ENCODE measurements around the gene HEATR3.

The HEATR3 gene

GRCh38 chr16:50065624-50066481 is at the start of gene HEATR3:
HEATR3 (plus strand) TSS chr16:50065970; CDS start chr16:50066132, 162 bp downstream.
- DNase-seq, result peak; percentile 96 to 97

- no peak for DNase-seq
Observed at GRCh38 chr16:50017553-50017952, 48.2 kb upstream of the HEATR3 start.

DNA sequence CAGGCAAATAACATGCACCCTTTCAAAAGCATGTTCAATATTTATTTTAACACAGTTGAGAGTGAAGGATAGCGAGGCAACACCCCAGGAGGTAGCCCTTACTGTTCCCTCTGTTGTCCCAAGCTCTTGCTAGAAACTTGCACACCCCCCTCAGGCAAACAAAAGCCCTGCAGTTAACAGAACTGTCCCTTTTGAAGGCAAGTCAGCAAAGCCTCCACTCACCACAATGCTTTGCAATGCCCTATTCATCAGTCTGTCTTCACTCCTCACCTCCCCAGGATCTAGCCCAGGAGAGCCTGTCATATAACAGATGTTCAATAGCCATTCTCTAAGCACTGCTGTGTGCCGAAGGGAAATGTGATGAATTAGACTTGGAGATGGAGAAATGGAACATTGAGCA is 44.2 kb upstream of the HEATR3 start:
- no peak for DNase-seq

DNA sequence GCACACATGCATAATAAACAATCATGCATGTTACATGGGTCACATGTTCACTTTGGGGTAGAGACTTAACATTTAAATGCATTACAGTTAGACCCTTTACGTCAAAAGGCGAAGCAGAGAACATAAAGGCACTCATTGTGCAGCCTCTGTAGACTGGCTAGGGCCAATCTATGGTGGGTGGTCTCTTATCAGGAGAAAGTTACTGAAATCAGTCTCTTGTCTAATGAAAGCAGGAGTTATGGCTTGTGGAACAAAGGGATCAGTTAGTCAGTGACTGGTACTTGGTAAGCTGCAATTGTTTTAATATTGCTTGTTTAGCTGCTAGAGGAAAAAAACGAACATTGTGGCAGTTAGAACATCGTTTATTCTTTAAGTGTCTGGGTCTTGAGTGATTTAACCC is 42.1 kb upstream of the HEATR3 start:
- DNase-seq, result no peak

DNA sequence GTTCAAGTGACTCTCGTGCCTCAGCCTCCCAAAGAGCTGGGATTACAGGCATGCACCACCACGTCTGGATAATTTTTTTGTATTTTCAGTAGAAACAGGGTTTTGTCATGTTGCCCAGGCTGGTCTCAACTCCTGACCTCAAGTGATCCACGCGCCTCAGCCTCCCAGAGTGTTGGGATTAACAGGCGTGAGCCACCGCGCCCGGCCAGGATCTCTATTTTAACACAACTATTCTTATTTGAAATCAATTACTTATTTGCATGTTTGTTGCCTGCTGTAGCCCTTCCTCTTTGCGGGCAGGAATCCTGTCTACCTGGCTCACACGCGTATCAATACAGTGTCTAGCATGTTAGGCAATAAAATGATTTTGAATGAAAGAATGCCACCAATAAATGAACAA is 41.6 kb upstream of the HEATR3 start:
- no peak for DNase-seq

- DNase-seq, result peak; percentile 86 to 88
Observed at GRCh38 chr16:50024684-50025536, 40.9 kb upstream of the HEATR3 start, which contains the start of gene CNEP1R1. CNEP1R1 (plus strand) TSS chr16:50025225; CDS start chr16:50025316, 91 bp downstream.

- peak in 1 of 2 donors; percentile 17 for DNase-seq
Observed at GRCh38 chr16:50025537-50025931, 40.2 kb upstream of the HEATR3 start.

DNA sequence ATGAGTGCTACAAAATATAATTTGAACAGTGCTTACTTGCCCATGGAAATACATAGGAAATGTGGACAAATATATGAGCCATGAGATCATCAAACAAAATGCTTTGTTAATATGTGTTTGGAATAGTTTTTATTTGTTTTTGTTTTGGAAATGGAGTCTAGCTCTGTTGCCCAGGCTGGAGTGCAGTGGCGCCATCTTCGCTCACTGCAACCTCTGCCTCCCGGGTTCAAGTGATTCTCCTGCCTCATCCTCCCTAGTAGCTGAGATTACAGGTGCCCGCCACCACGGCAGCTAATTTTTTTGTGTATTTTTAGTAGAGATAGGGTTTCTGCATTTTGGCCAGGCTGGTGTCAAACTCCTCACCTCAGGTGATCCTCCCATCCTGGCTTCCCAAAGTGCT is 37.9 kb upstream of the HEATR3 start:
- DNase-seq, result no peak

DNA sequence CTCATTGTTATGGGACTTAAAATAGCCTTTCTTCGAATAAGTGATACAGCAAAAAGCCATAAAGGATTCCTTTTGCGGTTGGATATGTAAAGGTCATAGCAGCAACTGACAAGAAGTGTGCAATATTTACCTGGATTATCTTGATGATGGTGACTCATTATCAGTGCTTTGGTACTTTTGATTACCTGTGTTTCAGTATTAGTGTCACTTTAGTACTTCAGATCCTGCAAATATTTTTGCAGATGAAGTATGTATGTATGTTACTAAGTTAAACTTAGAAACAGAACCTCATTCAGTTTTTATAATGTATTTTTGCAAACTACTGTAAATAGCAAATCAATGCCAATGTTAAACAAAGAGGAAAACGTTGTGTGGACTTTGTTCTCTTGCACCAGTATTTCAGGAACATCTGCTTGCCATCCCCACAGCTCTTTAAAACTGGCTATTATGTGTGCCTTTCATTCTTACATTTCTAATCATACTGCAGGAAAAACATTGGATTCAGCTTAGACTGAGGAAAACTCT is 30.2 kb upstream of the HEATR3 start:
- no peak for DNase-seq

- no peak for DNase-seq
Observed at GRCh38 chr16:50036426-50036825, 29.3 kb upstream of the HEATR3 start.

DNA sequence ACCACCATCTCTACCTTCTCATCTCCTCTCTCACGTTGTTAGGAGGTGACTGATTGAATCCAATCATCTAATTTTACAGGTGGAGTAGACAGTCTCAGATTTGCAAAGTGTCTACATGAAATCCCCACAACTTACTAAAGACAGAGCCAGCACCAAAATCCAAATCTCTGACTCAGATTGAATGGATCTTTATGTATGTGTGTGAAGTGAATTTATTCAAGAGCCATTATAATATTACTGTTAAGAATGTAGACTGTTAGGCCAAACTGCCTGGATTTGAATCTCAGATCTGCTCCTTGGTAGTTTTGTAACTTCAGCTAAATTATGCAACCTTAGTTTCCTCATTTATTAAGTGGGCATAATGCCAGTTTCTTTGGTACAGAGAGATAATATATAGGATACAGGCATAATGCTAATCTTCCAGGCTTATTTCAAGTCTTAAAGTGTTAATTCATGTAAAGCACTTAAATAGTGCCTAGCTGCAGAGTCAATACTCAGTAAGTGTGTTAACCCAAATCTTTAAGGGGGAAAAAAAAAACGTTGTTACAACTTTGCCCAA is 28.0 kb upstream of the HEATR3 start:
- no peak for DNase-seq

DNA sequence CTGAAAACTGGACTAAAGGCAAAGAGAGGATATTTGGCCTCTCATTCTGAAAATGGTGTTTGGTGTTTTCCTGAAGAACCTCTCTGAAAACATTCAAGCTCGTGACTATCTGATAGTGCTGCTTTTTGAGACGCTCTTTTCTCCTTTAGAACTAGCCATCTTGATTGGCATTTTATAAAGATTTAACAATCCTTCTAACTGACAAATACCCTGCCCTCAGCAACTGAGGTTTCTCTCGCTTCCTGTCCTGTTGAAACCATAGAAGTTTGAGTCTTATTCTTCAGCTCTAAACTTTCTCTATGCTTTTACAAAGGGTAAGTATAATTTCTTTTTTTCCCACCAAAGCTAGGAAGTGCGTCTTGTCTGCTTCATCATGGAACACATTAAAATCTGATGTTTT is 27.5 kb upstream of the HEATR3 start:
- no peak for DNase-seq

DNA sequence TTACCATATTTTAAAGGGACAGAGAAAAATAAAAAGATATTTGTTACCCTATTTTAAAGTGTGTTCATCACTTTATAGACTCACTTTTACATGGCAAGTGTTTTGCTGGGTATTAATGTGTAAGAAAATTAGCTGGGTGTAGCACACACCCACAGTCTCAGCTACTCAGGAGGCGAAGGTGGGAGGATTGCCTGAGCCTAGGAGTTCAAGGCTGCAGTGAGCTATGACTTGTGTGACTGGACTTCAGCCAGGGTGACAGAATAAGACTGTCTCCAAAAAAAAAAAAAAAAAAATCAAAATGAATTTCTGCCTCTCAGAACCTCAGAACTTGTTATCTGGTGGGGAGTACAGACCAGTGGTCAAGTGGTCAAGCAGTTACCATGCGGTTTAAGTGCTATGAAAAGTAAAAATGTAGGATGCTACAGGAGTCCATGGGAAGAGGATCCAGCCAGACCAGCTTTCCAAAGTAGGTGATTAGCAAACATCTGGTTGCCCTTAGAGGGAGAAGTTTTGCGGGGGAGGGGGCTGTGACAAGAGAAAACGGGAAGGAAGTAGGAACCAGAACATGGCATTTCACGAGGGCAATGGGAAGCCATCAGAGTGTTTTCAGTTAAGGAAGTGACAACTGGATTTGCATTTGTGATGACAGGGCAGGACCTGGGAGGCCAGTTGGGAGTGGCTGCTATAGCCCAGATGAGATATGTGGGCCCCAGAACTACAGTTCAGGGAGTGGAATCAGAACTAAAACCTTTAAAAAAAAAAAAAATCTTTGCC is 26.8 kb upstream of the HEATR3 start:
- DNase-seq, result no peak

GRCh38 chr16:50040018-50040417 is 25.8 kb upstream of the HEATR3 start:
- DNase-seq, result no peak

DNA sequence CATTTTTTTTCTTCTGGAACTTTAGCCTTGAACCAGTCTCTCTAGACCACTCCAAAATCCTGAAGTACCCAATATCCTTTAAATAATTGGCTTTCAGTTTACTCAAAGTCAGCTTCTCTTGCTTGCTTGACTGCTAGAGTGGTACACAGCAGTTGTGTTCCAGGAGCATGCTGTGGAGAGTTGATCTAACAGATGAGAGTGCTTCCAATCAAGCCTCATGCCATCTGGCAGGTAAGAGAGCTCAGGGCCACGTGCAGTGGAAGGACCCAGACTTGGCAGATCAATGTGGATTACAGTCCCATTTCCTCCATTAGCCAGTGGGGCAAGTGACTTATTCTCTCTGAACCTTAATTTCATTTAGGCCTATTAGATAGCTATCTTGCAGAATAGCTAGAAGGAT is 25.1 kb upstream of the HEATR3 start:
- no peak for DNase-seq

DNA sequence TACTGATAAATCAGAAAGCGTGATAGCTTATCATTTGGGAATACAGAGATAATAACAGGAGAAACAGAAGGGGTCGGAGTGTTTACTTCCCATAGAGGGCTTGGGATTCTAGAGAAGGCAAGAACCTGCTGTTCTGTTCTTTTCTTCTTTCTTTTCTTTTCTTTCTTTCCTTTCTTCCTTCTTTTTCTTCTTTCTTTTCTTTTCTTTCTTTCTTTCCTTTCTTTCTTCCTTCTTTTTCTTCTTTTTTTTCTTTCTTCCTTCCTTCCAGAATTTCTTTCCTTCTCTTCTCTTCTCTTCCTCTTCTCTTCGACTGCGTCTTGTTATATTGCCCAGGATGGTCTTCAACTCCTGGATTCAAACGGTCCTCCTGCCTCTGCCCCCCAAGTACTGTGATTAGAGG is 22.4 kb upstream of the HEATR3 start:
- no peak for DNase-seq

GRCh38 chr16:50045412-50045811 is 20.4 kb upstream of the HEATR3 start:
- no peak for DNase-seq

DNA sequence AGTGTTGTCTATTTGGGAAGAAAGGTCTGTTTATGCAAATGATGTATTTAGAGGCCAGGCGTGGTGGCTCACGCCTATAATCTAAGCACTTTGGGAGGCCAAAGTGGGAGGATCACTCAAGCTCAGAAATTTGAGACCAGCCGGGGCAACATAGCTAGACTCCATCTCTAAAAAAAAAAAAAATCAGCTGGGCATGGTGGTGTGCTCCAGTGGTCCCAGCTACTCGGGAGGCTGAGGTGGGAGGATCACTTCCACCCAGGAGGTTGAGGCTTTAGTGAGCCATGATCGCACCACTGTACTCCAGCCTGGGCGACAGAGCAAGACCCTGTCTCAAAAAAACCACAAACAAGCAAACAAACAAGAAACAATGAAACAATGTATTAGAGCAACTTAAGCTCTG is 18.9 kb upstream of the HEATR3 start:
- DNase-seq, result no peak

DNA sequence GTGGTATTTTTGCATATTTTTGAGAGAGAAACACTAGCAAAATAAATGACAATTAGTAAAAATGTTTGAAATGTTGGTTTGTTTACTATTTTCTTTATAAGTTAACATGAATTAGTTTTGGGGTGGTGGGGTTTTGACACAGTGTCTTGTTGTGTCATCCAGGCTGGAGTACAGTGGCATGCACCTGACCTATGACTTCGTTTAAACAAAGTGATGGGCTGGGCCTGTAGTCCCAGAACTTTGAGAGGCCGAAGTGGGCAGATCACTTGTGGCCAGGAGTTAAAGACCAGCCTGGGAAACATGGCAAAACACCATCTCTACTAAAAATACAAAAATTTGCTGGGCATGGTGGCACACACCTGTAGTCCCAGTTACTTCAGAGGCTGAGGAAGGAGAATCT is 17.9 kb upstream of the HEATR3 start:
- no peak for DNase-seq

GRCh38 chr16:50050802-50051201 is 15.0 kb upstream of the HEATR3 start:
- DNase-seq, result no peak

GRCh38 chr16:50056226-50056625 is 9.5 kb upstream of the HEATR3 start:
- DNase-seq, result no peak

DNA sequence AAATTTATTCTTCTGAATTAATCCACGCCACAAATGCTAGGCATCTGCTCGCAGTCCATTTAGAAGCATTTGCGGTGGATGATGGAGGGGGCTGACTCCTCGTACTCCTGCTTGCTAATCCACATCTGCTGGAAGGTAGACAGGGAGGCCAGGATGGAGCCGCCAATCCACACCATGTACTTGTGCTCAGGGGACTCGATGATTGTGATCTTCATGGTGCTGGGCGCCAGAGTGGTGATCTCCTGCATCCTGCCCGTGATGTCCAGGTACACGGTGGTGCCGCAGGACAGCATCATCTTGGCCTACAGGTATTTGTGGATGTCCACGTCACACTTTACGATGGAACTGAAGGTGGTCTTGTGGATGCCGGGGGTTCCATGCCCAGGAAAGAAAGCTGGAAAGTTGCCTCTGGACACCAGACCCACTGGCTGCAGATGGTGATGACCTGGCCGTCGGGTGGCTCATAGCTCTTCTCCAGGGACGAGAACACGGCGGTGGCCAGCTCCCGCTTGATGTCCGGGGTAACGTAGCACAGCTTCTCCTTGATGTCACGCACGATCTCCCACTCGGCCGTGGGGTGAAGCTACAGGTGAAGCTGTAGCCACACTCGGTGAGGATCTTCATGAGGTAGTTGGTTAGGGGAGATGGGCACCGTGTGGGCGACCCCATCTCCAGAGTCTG is 7.5 kb upstream of the HEATR3 start:
- no peak for DNase-seq
